ENCODE results near the gene PSMB3. TPM values are rescaled to one million over a fixed set of nuclear protein-coding genes. Genes with fewer than 3 reads are reported as not detected.

PSMB3 gene
- polyA plus RNA-seq (2013, experiment 1 of 2): 253 TPM
- 243 TPM for polyA plus RNA-seq (2013, experiment 2 of 2)

- WGBS, 2 experiments (ENCODE audit: insufficient coverage in 2 of 2): 0% methylated on average over 31 to 42 of the region's 44 CpGs
- no peaks in the 10 kb centered on the region for H3K4me1 ChIP-seq (ENCODE audit: control insufficient read depth, insufficient read depth, low read length, poor library complexity, severe bottlenecking)
- no peaks in the 10 kb centered on the region for H3K9me3 ChIP-seq (ENCODE audit: control insufficient read depth, low read length)
- peaks cover 36% of the 10 kb centered on the region for H3K36me3 ChIP-seq (ENCODE audit: control insufficient read depth, insufficient read depth, low read length)
- H3K27ac ChIP-seq (ENCODE audit: low read depth, low read length, severe bottlenecking): peak within 1 kb of the TSS; percentile 62
- H3K4me3 ChIP-seq (ENCODE audit: extremely low read depth, insufficient read depth, low read length, poor library complexity, severe bottlenecking): peak within 1 kb of the TSS; percentile 91
These were observed at the start of gene PSMB3 for GRCh38 chr17:38752308-38753070. Gene PSMB3 (plus strand): TSS chr17:38752741. CDS start chr17:38752827, 86 bp downstream.

- 2 to 3% methylated on average over 49 to 51 of the region's 55 CpGs for WGBS, 2 experiments (ENCODE audit: insufficient coverage in 2 of 2)
- Histone ChIP-seq H3K9me3 (ENCODE audit: control insufficient read depth, low read length) (no peaks in the 10 kb centered on the region), H3K36me3 (ENCODE audit: control insufficient read depth, insufficient read depth, low read length) (peaks cover 4% of the 10 kb centered on the region), H3K27ac (ENCODE audit: low read depth, low read length, severe bottlenecking) (no peak overlapping the region), H3K4me3 (ENCODE audit: extremely low read depth, insufficient read depth, low read length, poor library complexity, severe bottlenecking) (peak overlapping the region; percentile 73), H3K4me1 (ENCODE audit: control insufficient read depth, insufficient read depth, low read length, poor library complexity, severe bottlenecking) (peaks cover 17% of the 10 kb centered on the region)
These were observed 49.4 kb upstream of the PSMB3 start for GRCh38 chr17:38702916-38703741.

- WGBS, 2 experiments (ENCODE audit: insufficient coverage in 2 of 2): 0 to 1% methylated on average over 12 to 21 of the region's 50 CpGs
- H3K36me3 ChIP-seq (ENCODE audit: control insufficient read depth, insufficient read depth, low read length): peaks cover 8% of the 10 kb centered on the region
- no peaks in the 10 kb centered on the region for H3K9me3 ChIP-seq (ENCODE audit: control insufficient read depth, low read length)
- no peak overlapping the region for H3K27ac ChIP-seq (ENCODE audit: low read depth, low read length, severe bottlenecking)
- peak overlapping the region; percentile 73 for H3K4me3 ChIP-seq (ENCODE audit: extremely low read depth, insufficient read depth, low read length, poor library complexity, severe bottlenecking)
- peaks cover 17% of the 10 kb centered on the region for H3K4me1 ChIP-seq (ENCODE audit: control insufficient read depth, insufficient read depth, low read length, poor library complexity, severe bottlenecking)
These were observed 48.6 kb upstream of the PSMB3 start for GRCh38 chr17:38703742-38704605.

- H3K36me3 ChIP-seq (ENCODE audit: control insufficient read depth, insufficient read depth, low read length): peaks cover 16% of the 10 kb centered on the region
- peak within 1 kb of the TSS; percentile 73 for H3K4me3 ChIP-seq (ENCODE audit: extremely low read depth, insufficient read depth, low read length, poor library complexity, severe bottlenecking)
- H3K9me3 ChIP-seq (ENCODE audit: control insufficient read depth, low read length): no peaks in the 10 kb centered on the region
- peak within 1 kb of the TSS; percentile 69 for H3K27ac ChIP-seq (ENCODE audit: low read depth, low read length, severe bottlenecking)
- WGBS, 2 experiments (ENCODE audit: insufficient coverage in 2 of 2): 0 to 1% methylated on average over 41 to 61 of the region's 100 CpGs
- peaks cover 17% of the 10 kb centered on the region for H3K4me1 ChIP-seq (ENCODE audit: control insufficient read depth, insufficient read depth, low read length, poor library complexity, severe bottlenecking)
These were observed 47.7 kb upstream of the PSMB3 start, which contains the start of gene MLLT6 for GRCh38 chr17:38704606-38705522. Gene MLLT6 (plus strand): TSS chr17:38705273. CDS start chr17:38705633, 360 bp downstream.

- peak overlapping the region; percentile 73 for H3K4me3 ChIP-seq (ENCODE audit: extremely low read depth, insufficient read depth, low read length, poor library complexity, severe bottlenecking)
- H3K4me1 ChIP-seq (ENCODE audit: control insufficient read depth, insufficient read depth, low read length, poor library complexity, severe bottlenecking): peaks cover 17% of the 10 kb centered on the region
- no peaks in the 10 kb centered on the region for H3K9me3 ChIP-seq (ENCODE audit: control insufficient read depth, low read length)
- H3K36me3 ChIP-seq (ENCODE audit: control insufficient read depth, insufficient read depth, low read length): peaks cover 17% of the 10 kb centered on the region
- WGBS, 2 experiments (ENCODE audit: insufficient coverage in 2 of 2): no CpG with 5 or more reads among the region's 32 CpGs
- no peak overlapping the region for H3K27ac ChIP-seq (ENCODE audit: low read depth, low read length, severe bottlenecking)
These were observed 47.1 kb upstream of the PSMB3 start for GRCh38 chr17:38705523-38705802.

GRCh38 chr17:38705803-38706504 is 46.6 kb upstream of the PSMB3 start:
- peaks cover 17% of the 10 kb centered on the region for H3K36me3 ChIP-seq (ENCODE audit: control insufficient read depth, insufficient read depth, low read length)
- H3K4me3 ChIP-seq (ENCODE audit: extremely low read depth, insufficient read depth, low read length, poor library complexity, severe bottlenecking): peak overlapping the region; percentile 73
- peak overlapping the region; percentile 45 for H3K27ac ChIP-seq (ENCODE audit: low read depth, low read length, severe bottlenecking)
- 1% methylated on average over 12 to 19 of the region's 38 CpGs for WGBS, 2 experiments (ENCODE audit: insufficient coverage in 2 of 2)
- peaks cover 17% of the 10 kb centered on the region for H3K4me1 ChIP-seq (ENCODE audit: control insufficient read depth, insufficient read depth, low read length, poor library complexity, severe bottlenecking)
- no peaks in the 10 kb centered on the region for H3K9me3 ChIP-seq (ENCODE audit: control insufficient read depth, low read length)

- WGBS, 2 experiments (ENCODE audit: insufficient coverage in 2 of 2): 20% methylated on average over 10 to 11 of the region's 20 CpGs
- Histone ChIP-seq H3K36me3 (ENCODE audit: control insufficient read depth, insufficient read depth, low read length) (peaks cover 18% of the 10 kb centered on the region), H3K4me1 (ENCODE audit: control insufficient read depth, insufficient read depth, low read length, poor library complexity, severe bottlenecking) (peaks cover 17% of the 10 kb centered on the region), H3K27ac (ENCODE audit: low read depth, low read length, severe bottlenecking) (no peak overlapping the region), H3K9me3 (ENCODE audit: control insufficient read depth, low read length) (no peaks in the 10 kb centered on the region), H3K4me3 (ENCODE audit: extremely low read depth, insufficient read depth, low read length, poor library complexity, severe bottlenecking) (peak overlapping the region; percentile 73)
These were observed 45.9 kb upstream of the PSMB3 start for GRCh38 chr17:38706505-38707216.

GRCh38 chr17:38707678-38708351 is 44.7 kb upstream of the PSMB3 start:
- 88 to 89% methylated on average over 16 to 17 of the region's 21 CpGs for WGBS, 2 experiments (ENCODE audit: insufficient coverage in 2 of 2)

More at GRCh38 chr17:38707678-38708351, 44.7 kb upstream of the PSMB3 start:
- Histone ChIP-seq H3K9me3 (ENCODE audit: control insufficient read depth, low read length) (no peaks in the 10 kb centered on the region), H3K27ac (ENCODE audit: low read depth, low read length, severe bottlenecking) (no peak overlapping the region), H3K36me3 (ENCODE audit: control insufficient read depth, insufficient read depth, low read length) (peaks cover 28% of the 10 kb centered on the region), H3K4me3 (ENCODE audit: extremely low read depth, insufficient read depth, low read length, poor library complexity, severe bottlenecking) (no peak overlapping the region), H3K4me1 (ENCODE audit: control insufficient read depth, insufficient read depth, low read length, poor library complexity, severe bottlenecking) (peaks cover 17% of the 10 kb centered on the region)
